SK-N-DZ (cell line): Measurements from ENCODE around the gene ATP2C2.
"Not testable (repeated sequence)": the region's sequence is repeated elsewhere in the genome, so short reads cannot be mapped to it uniquely, and the experiment has no call there.

Source experiments
- DNase-seq: peaks from one replicate; pipeline ENCODE4 v3.0.0-alpha.2; 2015; ENCODE audit warnings: low spot score

The ATP2C2 gene

DNA sequence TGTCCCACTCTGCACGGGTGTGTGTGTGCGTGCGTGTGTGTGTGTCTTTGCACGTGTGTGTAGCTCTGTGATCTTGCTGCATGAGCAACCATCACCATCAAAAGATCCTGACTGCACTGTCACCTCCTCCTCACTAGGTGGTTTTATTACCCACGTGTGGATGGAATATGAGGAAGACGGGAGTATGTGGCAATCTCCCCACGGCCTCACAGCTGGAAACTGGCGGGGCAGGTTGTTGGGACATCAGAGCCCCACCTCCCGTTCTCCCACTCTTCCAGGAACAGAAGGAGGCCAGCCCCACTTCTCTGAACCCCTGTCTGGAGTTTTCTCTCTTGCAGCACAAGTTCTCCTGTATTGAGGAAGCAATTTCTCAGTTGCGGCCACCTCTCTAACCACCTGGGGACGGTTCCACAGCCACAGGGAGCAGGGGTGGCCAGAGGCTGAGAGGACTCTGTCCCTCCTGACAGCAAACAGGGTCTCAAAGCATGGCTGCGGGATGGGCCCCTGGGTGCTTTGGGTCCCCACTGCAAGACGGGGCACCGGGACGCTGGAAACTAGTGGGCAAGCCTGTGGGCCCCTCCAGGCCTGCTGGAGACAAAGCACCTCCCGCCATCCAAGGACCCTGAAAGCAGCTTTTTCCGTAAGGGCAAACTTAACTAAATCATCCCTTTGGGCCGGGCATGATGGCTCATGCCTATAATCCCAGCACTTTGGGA lies 27.9 kb upstream of the ATP2C2 start:
- no peak for DNase-seq

- no peak for DNase-seq
Measured at GRCh38 chr16:84341528-84342295, 26.6 kb upstream of the ATP2C2 start.

- not testable (repeated sequence) for DNase-seq
Measured at GRCh38 chr16:84343800-84344199, 24.5 kb upstream of the ATP2C2 start.

DNA sequence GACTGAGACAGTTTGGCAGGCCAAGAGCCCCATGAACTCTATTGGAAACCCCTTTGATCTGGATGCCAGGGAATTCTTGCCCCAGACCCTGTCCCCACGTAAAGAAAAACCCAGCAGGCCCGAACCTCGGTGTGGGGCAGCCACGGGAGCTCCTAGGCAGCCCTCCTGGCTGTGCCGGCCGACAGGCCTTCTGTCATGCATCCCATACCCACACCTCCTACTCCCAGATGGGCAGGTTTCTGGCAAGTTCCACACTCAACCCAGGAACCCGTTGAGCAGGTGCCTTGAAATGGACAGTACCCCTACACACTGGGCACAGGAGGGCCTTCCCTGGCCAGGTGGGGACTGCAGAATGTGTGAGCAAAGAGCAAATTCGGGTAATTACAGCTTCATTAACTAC lies 23.6 kb upstream of the ATP2C2 start:
- DNase-seq: no peak

- no peak for DNase-seq
Measured at GRCh38 chr16:84347161-84347560, 21.2 kb upstream of the ATP2C2 start.

DNA sequence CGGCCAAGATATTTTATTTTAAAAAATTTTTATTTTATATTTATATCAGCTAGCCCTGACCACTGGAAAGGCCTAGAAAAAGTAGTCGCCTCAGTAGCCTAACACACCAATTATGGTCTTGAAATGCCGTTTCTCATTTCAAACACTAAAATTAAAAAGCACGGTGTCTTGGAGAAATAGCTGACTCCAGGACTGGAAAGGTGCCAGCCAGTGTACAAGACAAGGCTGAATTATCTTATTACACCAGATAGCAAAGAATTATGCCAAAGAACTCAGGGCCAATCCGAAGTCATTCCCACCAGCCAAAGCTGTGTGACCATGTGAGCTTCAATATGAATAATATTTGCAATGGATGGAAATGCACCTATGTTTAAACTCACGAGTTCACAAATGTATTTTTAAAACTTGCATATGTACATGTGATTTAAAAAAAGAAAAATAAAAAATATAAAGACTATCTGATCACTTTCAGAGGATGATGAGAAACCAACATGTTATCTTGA lies 19.9 kb upstream of the ATP2C2 start:
- no peak for DNase-seq

DNA sequence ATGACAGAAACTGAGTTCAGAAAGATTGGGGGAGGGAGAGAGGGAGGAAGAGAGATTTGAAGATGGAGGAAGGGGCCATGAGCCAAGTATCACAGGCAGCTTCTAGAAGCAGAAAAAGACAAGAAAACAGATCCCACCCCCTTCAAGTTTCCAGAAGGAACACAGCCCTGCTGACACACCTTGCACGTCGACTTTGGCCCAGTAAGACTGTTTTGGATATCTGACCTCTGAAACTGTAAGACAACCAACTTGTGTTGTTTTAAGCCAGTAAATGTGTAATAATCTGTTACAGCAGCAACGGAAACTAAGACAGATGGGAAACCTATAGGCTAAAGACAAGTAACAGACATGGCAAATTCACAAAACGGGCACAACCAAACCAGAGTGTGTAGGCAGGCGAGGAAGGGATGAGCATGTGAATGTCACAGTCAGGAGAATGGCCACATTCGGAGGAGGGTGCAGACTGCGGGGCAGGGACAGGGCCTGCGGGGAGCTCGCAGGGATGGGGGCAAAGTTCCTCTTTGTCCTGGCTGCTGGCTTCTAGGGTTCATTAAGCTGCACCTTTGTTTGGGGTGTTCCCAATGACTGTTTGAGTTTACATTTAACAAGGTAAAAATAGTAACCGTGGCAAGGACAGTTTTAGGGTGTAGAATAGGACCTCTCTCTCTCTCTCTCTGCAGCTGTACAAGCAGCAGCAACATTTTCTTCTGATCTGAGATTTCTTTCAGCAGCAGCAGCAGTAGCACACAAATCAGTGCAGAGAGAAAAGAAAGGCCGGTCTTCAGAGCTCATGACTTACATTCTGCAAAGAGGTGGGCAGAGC lies 18.3 kb upstream of the ATP2C2 start:
- DNase-seq: no peak

- no peak for DNase-seq
Measured at GRCh38 chr16:84350685-84351400, 17.5 kb upstream of the ATP2C2 start.

- DNase-seq: no peak
Measured at GRCh38 chr16:84351630-84352029, 16.7 kb upstream of the ATP2C2 start.

DNA sequence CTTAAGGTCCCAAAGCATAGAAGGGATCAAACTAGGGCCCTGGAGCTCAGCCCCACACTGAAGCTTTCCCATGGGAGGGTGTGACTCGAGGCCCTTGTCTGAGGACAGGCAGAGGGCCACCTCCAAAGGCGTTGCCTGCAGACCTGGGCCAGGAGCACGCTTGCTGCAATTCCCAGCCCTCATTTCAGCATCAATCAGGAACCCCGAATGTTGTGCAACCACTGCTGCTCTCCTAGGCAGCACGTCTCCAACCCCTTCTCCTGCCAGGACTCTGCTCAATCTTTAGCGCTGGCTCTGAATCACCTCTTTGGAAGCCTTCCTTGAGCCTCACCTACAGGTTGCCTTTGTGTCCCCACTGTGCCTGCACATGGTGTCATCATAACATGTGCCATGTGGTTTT lies 14.0 kb upstream of the ATP2C2 start:
- no peak for DNase-seq

DNA sequence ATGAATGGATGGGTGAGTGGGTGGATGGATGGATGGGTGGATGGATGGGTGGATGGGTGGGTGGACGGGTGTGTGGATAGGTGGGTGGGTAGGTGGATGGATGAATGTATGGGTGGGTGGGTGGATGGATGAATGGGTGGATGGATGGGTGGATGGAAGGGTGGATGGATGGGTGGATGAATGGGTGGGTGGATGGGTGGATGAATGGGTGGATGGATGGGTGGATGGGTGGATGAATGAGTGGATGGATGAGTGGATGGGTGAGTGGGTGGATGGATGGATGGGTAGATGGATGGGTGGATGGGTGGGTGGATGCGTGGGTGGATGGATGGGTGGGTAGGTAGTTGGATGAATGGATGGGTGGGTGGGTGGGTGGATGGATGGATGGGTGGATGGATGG lies 13.2 kb upstream of the ATP2C2 start:
- no peak for DNase-seq

GRCh38 chr16:84356176-84356575 lies 12.2 kb upstream of the ATP2C2 start:
- DNase-seq: no peak

GRCh38 chr16:84356591-84357116 lies 11.7 kb upstream of the ATP2C2 start:
- no peak for DNase-seq

- DNase-seq: no peak
Measured at GRCh38 chr16:84357191-84357651, 11.1 kb upstream of the ATP2C2 start.

DNA sequence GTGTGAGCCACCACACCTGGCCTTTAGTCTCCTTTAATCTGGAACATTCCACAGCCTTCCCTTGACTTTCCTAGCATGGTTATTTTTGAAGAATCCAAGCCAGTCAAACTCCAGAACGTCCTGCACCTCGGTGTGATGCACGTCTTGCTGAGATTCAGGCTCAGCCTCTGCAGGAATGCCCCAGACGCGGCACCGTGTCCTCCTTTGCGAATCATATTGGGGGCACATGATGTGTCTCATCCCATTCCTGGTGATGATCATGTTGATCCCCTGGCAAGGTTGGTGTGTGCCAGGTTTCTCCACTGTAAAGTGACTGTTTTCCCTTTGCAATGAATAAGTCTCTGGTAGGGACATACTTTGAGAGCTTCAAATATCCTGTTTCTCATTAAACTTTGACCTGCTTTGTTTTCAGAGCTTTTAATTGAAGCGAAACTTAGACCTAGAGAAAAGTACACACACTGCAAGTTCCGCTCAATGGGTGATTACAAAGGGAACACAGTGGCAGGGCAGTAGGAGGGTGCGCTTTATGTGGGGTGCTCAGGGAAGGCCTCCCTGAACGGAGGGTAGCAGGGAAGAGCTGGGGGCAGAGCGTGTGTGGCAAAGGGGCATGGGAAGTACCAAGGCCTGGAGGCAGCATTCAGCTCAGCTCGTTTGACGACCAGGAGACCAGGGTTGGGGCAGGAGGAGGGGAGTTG lies 9.6 kb upstream of the ATP2C2 start:
- DNase-seq: no peak

GRCh38 chr16:84359326-84359725 lies 9.0 kb upstream of the ATP2C2 start:
- no peak for DNase-seq

- DNase-seq: no peak
Measured at GRCh38 chr16:84360170-84360569, 8.2 kb upstream of the ATP2C2 start.

DNA sequence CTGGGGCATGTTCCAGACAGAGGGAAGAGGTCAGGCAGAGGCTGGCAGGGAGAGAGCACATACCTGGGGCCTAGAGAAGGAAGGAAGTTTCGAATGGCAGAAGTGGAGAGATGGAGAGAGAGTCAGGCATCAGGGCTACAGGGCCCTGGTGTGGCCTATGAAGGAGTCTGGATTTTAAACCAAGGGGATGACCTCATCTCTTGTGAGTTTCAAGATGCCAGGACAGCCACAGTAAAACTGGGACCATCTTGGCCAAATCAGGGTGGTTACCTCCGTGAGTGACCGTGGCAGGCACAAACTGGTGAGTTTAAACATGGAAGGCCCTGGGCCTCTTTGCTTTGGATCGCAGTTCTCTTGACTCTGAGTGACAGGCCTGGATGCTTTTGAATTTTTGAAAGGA lies 7.6 kb upstream of the ATP2C2 start:
- DNase-seq: no peak

DNA sequence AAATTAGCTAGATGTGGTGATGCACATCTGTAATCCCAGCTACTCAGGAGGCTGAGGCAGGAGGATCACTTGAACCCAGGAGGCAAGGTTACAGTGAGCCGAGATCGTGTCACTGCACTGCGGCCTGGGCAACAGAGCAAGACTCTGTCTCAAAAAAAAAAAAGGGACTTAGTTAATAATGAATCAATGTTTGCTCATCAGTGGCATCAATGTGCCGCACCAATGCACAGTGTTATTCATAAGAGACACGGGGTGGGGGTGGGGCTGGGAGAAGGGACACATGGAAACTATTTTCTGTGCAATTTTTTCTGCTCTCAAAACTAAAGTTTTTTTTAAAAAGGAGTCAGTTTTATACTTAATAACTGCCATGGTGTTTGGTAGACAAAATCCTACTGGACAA lies 6.8 kb upstream of the ATP2C2 start:
- DNase-seq: no peak

- DNase-seq: no peak
Measured at GRCh38 chr16:84362471-84362941, 5.8 kb upstream of the ATP2C2 start.
